Embryonic facial prominence (tissue), 1 donor: ENCODE results near the gene TRAFD1.

Experiments
- DNase-seq: peaks from one replicate; pipeline ENCODE4 v3.0.0-alpha.2; 2016; ENCODE audit errors: extremely low spot score

Gene TRAFD1

DNA sequence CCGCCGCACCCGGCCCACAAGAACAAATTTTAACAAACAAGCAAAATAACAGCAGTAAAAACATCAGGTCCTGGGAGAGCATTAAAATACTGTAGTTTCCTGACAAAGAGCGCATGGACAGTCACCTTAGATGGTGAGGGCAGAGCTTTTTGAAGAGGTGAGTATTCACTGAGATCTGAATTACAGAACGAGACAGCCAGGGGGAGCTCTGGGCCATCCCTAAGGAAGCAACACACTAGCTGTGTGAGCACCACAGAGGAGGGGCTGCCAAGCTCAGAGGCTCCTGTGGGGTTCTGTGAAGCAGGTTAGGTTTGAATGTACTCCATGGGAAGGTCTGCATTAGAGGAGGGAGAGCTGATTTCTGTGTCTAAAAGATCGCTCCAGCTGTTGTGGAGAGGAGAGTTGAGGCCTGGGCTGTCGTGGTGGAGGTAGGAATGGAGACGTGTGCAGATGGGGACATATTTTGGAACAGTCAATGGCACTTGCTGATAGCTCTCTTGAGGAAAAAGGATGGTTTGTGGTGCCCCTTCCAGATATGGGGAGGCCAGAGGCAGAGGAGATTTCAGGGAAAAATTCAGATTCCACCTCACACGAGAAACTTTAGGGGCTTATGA, 72.9 kb downstream of the TRAFD1 start:
- DNase-seq = peak; percentile 7

GRCh38 chr12:112199136-112199535, 73.8 kb downstream of the TRAFD1 start:
- DNase-seq = no peak
